Kidney glomerular epithelial cell (primary cell): ENCODE measurements around the gene SPTLC1.
"Not testable (repeated sequence)": the region's sequence is repeated elsewhere in the genome, so short reads cannot be mapped to it uniquely, and the experiment has no call there.

Experiments used
- DNase-seq: peaks from one replicate; lab custom pipeline; 2025; lab: John Stamatoyannopoulos, UW

Gene SPTLC1

DNA sequence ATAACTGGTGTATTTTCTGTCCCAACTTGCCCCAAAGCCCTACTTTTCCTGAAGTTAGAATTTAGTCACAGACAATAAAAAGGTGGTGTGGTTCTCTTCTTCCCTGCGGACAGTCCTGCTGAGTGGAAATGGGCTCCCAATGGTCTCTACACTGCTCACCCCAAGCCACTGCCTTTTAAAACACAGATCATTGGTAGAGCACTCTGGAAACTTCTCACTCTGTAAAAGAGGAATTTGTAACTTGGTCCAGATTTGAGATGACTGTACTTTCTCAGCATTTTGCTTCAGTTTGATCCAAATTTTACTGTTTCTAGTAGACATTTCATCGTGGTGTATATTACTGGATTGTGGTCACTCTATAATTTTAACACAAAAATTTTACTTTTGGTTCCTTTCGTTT is 84.8 kb downstream of the SPTLC1 start:
- no peak for DNase-seq

GRCh38 chr9:92029553-92029952 is 85.7 kb downstream of the SPTLC1 start:
- DNase-seq = no peak

DNA sequence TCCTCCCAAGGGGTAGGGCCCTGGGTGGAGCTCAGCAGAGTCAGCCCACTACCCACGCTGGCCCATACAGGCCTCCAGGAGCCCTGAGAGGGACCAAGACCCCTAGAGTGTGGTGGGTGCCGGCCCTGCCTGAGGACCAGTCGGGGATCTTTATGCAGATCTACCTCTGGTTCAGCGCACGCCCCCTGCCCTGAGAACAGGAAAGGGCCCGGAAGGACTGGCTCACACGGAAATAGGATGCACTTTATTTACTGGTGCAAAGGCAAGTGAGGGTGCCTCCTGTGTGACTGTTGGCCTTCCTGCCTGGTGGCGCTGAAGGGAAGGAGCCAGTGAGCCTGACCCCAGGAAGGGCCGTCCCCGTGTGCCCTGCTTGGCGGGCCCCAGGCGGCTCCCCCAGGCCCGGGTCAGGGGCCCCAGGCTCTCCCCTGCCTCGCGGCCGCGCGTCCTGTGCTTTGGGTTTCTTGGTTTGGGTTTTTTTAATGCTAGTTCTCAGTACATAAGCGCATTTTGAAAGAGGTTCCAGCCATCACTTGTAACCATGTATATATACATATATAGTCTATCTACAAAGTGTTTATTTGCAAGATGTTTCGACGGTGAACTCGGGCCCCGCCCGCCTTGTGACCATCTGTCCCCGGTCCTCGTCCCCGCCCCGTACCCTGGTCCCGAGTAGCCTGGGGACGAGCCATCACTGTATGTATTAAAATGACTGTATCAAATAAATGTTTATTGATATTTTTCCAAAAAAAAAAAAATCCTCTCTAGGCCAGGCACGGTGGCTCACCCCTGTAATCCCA is 88.8 kb downstream of the SPTLC1 start:
- no peak for DNase-seq

DNA sequence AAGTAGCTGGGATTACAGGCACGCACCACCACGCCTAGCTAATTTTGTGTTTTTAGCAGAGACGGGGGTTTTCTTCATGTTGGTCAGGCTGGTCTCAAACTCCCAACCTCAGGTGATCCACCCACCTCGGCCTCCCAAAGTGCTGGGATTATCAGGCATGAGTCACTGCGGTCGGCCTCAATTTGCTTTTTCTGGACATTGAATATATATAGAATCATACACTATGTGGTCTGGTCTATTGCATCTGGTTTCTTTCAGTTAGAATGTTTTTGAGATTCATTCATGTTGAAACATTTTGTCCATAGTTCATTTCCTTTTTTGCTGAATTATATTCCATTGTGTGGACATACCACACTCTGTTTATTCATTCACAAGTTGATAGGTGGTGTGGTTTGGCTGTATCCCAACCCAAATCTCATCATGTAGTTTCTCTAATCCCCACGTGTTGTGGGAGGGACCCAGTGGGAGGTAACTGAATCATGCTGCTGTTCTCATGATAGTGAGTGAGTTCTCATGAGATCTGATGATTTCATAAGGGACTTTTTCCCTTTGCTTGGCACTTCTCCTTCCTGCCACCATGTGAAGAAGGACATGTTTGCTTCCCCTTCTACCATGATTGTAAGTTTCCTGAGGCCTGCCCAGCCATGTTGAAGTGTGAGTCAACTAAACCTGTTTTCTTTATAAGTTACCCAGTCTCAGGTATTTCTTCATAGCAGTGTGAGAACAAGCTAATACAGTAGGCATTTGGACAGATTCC is 93.2 kb downstream of the SPTLC1 start:
- not testable (repeated sequence) for DNase-seq

- DNase-seq = no peak
Measured at GRCh38 chr9:92019658-92020057, 95.6 kb downstream of the SPTLC1 start.

DNA sequence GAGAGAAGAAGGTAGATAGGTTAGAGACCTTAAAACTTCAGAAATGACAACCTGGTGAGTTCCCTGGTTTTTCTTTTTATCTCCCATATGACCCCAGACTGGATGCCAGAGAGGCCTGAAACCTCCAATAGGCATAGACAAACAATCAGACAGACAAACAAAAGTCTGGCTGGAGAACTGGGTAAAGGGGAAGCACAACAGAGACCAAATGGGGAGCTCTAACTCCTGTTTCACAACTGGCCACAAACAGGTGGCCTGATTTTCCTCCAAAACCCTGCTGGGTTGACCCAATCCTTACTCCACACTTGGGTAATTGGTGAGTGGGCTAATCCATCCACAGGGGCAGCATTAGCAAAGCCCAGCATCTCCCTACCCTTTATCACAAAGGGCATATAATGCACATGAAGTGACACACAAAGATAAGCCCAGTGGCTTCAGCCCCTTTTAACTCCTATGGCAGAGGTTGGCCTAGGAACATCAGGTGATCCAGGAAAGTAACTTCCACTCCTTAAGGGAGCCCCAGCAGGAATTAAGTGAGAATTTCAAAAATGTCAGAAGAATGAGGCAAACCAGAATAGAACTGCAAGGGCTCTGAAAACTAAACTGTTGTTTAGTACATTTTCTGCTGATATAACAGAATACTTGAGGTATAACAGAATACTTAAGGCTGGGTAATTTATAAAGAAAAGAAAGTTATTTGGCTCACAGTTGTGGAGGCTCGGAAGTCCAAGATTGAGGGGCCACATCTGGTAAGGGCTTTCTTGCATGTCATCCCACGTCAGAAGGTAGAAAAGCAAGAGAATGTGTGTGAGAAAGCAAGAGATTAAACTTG is 104.3 kb downstream of the SPTLC1 start:
- no peak for DNase-seq

- not testable (repeated sequence) for DNase-seq
Measured at GRCh38 chr9:92010253-92010652, 105.0 kb downstream of the SPTLC1 start.

GRCh38 chr9:92008041-92008440 is 107.2 kb downstream of the SPTLC1 start:
- DNase-seq = no peak

- DNase-seq = no peak
Measured at GRCh38 chr9:92004045-92004392, 111.2 kb downstream of the SPTLC1 start.

- DNase-seq = no peak
Measured at GRCh38 chr9:92003308-92004044, 111.7 kb downstream of the SPTLC1 start.

- DNase-seq = not testable (repeated sequence)
Measured at GRCh38 chr9:92001948-92002347, 113.3 kb downstream of the SPTLC1 start.

- no peak for DNase-seq
Measured at GRCh38 chr9:92001244-92001643, 114.0 kb downstream of the SPTLC1 start.

- DNase-seq = no peak
Measured at GRCh38 chr9:91995000-91995655, 120.1 kb downstream of the SPTLC1 start.

DNA sequence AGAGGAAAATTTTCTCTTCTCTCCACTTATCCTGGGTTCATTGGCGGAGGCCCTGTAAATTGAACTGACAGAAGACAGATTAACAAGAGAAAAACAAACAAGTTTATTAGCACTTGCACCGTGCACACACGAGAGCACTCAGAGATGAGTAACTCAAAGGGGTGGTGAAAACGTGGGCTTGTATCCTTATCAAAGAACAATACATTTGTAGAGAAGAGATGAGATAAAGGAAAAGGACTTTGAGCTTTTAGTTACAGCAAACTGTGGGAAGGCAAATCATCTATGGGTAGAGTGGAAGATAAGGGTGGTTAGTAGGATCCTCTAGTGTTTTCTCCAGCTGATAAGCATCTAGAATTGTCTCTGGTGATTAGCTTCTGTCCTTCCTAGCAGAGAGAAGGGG is 120.8 kb downstream of the SPTLC1 start:
- no peak for DNase-seq

DNA sequence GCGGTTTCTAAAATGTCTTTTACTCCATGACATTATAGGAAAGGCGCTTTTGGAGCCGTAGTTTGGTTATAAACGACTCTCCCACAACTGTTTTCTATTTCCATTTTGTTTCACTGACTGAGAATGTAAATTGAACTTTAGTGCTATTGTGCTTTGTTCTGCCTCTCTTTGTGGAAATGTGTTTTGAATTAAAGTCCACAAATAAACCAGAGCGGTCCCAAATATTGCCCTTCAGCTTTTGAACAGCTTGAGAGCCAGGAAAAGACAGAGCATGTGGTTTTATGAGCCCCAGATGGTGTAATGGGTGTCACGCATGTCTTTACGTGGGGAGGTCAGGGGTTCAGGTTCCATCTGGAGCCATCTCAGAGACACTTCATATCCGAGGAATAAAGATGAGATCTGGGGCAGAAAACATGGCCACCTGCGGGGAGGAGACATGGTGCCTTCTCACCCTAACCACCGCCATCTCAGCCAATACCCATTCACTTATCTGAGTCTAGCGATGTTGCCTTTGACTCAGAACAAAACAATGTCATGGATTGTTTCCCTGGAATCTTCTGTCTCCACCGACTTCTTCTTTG is 122.7 kb downstream of the SPTLC1 start:
- DNase-seq = no peak

DNA sequence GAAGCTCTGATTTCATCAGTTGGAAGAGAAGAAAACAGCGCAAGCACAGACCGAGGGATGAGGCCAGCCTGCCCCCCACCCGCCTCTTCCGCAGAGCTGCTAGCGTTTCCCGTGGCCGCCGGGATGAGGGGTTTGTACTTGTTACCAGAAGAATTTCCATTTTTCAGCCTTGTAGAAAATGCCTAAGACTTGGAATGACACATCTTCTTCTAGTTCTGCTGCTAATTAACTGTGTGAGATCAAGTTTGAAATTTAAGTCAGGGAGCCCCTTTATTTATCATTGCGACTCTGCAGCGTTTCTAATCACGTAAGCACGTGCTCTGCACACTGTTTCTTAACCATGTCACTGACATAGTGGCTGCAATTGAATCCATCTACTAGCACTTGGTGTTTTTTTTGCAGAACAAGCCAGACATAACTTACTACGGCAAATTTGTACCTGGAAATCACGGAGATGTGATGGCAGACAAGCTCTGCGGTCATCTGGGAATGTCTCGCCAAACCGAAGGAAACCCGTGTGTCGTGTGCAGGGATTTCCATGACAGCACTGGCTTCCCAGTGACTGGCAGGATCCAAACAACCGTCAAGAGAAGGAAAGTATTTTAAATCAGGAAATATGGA is 123.4 kb downstream of the SPTLC1 start:
- no peak for DNase-seq

DNA sequence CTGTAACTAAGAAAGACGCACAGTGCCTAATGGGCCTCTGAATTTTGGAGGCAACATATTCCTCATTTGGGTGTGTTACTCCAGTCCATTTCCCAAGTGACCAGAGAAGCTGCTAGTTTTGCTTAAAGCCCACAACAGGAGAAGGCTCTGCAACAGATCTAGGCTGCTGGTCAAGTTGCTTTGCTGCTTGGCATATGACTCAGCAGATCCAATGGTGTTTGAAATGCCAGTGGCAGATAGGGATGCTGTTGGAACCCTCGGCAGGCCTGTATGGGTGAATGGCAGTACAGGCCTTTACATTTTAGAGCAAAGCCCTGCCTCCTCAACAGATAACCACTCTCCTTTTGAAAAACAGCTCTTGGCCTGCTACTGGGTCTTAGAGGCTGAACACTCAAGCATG is 129.0 kb downstream of the SPTLC1 start:
- no peak for DNase-seq

GRCh38 chr9:91985692-91986091 is 129.5 kb downstream of the SPTLC1 start:
- DNase-seq = no peak
